Tibial nerve (tissue), 4 donors: ENCODE results near the gene F2R. TPM values are rescaled to one million over a fixed set of nuclear protein-coding genes. Genes with fewer than 3 reads are reported as not detected.
"Not testable (repeated sequence)": the region's sequence is repeated elsewhere in the genome, so short reads cannot be mapped to it uniquely, and the experiment has no call there.

Experiments
- DNase-seq, 2 donors: peaks; one replicate each; pipeline ENCODE4 v3.0.0-alpha.2; 2019; ENCODE audit warnings: low spot score in 2 of 2
- H3K27ac ChIP-seq, 4 donors: fragments of 200-600 bp; sonication (generic) in 3 of 4; one replicate each; pipeline ENCODE4 v1.5.1; 2017 to 2019; ENCODE audit warnings: mild to moderate bottlenecking in 1 of 4
- H3K27me3 ChIP-seq, 2 donors: fragments of 200-600 bp; sonication (generic) in 1 of 2; one replicate each; pipeline versions ENCODE4 v1.5.1 to v1.6.0; 2017 to 2019
- H3K36me3 ChIP-seq, 3 donors: fragments of 200-600 bp; sonication (generic); one replicate each; pipeline ENCODE4 v1.5.1; 2018 to 2019
- H3K4me1 ChIP-seq, 4 donors: fragments of 200-600 bp; sonication (generic) in 3 of 4; one replicate each; pipeline ENCODE4 v1.5.1; 2017 to 2019
- H3K4me3 ChIP-seq, 4 donors: fragments of 200-600 bp; sonication (generic) in 3 of 4; one replicate each; pipeline ENCODE4 v1.5.1; 2017 to 2019; ENCODE audit warnings: mild to moderate bottlenecking in 1 of 4, moderate library complexity in 1 of 4
- H3K9me3 ChIP-seq, 4 donors: fragments of 200-600 bp; sonication (generic) in 3 of 4; one replicate each; pipeline ENCODE4 v1.5.1; 2017 to 2019
- EP300 ChIP-seq, 2 donors: sonication (generic); formaldehyde crosslinking; IDR thresholded peaks; one replicate each; pipeline ENCODE4 v1.6.1; 2017; ENCODE audit warnings: antibody characterized with exemption in 2 of 2, mild to moderate bottlenecking in 1 of 2
- POLR2A ChIP-seq, 2 donors: fragments of 450-650 bp; IDR thresholded peaks; one replicate each; pipeline ENCODE4 v1.6.1; 2017; ENCODE audit warnings: antibody characterized with exemption in 2 of 2, mild to moderate bottlenecking in 2 of 2, moderate library complexity in 2 of 2
- WGBS, 2 donors: methylation state at CpG; one replicate each; pipeline ENCODE4 v1.1.5; 2018; 5-methylcytosine and 5-hydroxymethylcytosine counted together
- total RNA-seq, 4 donors: library from RNA; depleted of rRNA; stranded (reverse); fragments of >200 nt; gene quantifications; one replicate each; pipeline ENCODE4 v1.1.0, GENCODE V29; 2016
- TF ChIP-seq, protein P1 (sequence below), 5 experiments: fragments of 200-600 bp in 3 of 5; fragments of 450-650 bp in 2 of 5; sonication (generic) in 3 of 5; IDR thresholded peaks; one replicate each; pipeline ENCODE4 v1.5.1; 2016 to 2019; ENCODE audit warnings: antibody characterized with exemption in 5 of 5, mild to moderate bottlenecking in 3 of 5, moderate library complexity in 2 of 5

The F2R gene
- total RNA-seq, 4 donors from 2014 or later: 2.5 to 12.6 (median 6.2) TPM

DNA sequence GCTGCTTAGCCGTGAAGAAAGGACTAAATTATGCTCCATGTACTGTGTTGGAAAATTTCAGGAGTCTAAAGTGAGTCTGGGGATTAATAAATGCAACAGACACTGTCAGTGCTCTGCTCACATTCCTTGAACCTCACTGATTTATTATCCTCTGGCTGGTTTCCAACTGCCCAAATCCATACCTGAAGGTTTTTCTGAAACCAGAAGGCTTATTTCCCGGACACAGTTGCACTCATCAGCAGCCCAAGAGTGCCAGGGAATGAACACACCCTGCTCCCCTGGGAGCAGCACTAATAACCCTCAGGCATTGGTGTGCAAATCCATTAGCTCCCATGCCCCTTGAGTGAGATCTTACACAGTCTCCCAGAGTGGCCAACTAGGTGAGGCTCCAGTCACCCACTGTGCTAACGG lies 38.7 kb downstream of the F2R start:
- H3K4me3 ChIP-seq: no peak overlapping the region
- WGBS, 2 donors: 66 to 68% methylated on average over 3 of the region's 3 CpGs
- no peaks in the 10 kb centered on the region for H3K36me3 ChIP-seq
- no peaks in the 10 kb centered on the region for H3K27me3 ChIP-seq
- no peak for DNase-seq
- no peaks in the 10 kb centered on the region for H3K9me3 ChIP-seq
- H3K4me1 ChIP-seq: no peaks in the 10 kb centered on the region
- TF ChIP-seq POLR2A (IDR thresholded peaks at IDR 0.05): no peak
- TF ChIP-seq, protein P1, sequence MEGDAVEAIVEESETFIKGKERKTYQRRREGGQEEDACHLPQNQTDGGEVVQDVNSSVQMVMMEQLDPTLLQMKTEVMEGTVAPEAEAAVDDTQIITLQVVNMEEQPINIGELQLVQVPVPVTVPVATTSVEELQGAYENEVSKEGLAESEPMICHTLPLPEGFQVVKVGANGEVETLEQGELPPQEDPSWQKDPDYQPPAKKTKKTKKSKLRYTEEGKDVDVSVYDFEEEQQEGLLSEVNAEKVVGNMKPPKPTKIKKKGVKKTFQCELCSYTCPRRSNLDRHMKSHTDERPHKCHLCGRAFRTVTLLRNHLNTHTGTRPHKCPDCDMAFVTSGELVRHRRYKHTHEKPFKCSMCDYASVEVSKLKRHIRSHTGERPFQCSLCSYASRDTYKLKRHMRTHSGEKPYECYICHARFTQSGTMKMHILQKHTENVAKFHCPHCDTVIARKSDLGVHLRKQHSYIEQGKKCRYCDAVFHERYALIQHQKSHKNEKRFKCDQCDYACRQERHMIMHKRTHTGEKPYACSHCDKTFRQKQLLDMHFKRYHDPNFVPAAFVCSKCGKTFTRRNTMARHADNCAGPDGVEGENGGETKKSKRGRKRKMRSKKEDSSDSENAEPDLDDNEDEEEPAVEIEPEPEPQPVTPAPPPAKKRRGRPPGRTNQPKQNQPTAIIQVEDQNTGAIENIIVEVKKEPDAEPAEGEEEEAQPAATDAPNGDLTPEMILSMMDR (IDR thresholded peaks at IDR 0.05): no peak
- TF ChIP-seq EP300 (IDR thresholded peaks at IDR 0.05): no peak
- no peak overlapping the region for H3K27ac ChIP-seq

DNA sequence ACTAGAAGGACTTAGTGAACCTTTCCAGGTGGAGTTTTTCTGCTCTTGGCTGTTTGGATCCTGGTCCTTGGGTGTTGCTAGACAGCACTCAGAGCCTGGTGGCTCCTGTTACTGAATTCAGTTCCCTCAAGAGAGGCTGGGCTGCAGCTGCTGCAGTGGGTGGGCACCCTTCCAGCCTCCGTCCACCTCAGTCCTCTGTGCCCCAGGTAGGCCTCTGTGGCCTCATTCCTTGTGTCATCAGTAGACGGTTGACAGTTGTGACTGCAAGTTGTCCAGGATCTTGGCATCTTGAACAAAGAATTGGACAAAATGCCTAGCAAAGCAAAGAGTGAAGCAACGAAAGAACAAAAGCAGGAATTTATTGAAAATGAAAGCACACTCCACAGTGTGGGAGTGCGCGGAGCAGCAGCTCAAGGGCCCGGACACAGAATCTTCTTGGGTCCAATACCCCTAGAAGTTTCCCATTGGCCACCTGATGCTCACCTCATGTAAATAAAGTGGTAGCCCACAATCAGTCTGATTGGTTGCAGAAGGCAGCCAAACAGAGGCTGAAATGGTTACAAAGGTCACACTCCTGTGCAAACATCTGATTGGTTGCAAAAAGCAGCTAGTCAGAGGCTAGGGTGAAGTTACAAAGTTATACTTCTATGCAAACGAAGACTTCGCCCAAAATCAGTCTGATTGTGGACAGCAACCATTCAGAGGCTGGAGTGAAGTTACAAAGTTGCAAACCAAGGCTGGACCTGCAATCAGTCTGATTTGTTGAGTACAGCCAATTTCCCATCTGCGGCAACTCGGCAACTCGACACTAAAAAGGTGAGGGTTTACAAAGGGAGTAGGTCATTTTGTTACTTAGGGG lies 40.1 kb downstream of the F2R start:
- Histone ChIP-seq H3K4me1 (no peaks in the 10 kb centered on the region), H3K27me3 (no peaks in the 10 kb centered on the region), H3K27ac (no peak overlapping the region), H3K36me3 (no peaks in the 10 kb centered on the region), H3K9me3 (no peaks in the 10 kb centered on the region), H3K4me3 (no peak overlapping the region)
- DNase-seq: no peak
- WGBS, 2 donors: 79 to 80% methylated on average over 11 of the region's 11 CpGs
- TF ChIP-seq, protein P1 (IDR thresholded peaks at IDR 0.05): no peak
- TF ChIP-seq EP300 (IDR thresholded peaks at IDR 0.05) (no peak), POLR2A (IDR thresholded peaks at IDR 0.05) (no peak)

DNA sequence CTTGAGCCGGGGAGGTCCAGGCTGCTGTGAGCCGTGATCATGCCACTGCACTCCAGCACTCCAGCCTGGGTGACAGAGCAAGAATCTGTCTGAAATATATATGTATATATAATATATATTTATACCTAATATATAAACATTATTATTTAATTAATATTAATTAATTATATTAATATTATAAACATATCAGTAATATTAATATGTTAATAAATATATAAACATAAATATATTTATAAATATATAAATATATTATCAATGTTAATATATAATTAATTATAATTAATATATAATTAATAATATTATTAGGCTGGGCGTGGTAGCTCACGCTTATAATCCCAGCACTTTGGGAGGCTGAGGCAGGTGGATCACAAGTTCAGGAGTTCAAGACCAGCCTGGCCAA lies 41.1 kb downstream of the F2R start:
- Histone ChIP-seq H3K4me3 (no peak overlapping the region), H3K9me3 (no peaks in the 10 kb centered on the region), H3K27ac (no peak overlapping the region), H3K27me3 (no peaks in the 10 kb centered on the region), H3K36me3 (no peaks in the 10 kb centered on the region), H3K4me1 (no peaks in the 10 kb centered on the region)
- DNase-seq: no peak
- 94 to 100% methylated on average over 4 of the region's 4 CpGs for WGBS, 2 donors
- no peak for TF ChIP-seq EP300 (IDR thresholded peaks at IDR 0.05)
- TF ChIP-seq, protein P1 (IDR thresholded peaks at IDR 0.05): no peak
- TF ChIP-seq POLR2A (IDR thresholded peaks at IDR 0.05): no peak

DNA sequence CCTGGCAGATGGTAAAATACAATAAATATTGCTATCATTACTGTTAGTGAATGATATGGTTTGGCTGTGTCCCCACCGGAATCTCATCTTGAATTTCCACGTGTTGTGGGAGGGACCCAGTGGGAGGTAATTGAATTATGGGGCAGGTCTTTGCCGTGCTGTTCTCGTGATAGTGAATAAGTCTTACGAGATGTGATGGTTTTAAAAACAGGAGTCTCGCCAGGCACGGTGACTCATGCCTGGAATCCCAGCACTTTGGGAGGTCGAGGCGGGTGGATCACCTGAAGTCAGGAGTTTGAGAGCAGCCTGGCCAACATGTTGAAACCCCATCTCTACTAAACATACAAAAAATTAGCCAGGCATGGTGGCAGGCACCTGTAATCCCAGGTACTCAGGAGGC lies 45.2 kb downstream of the F2R start:
- H3K36me3 ChIP-seq, H3K4me3 ChIP-seq, H3K27me3 ChIP-seq, H3K27ac ChIP-seq, H3K4me1 ChIP-seq, DNase-seq: not testable (repeated sequence)
- 87 to 89% methylated on average over 9 of the region's 9 CpGs for WGBS, 2 donors
- H3K9me3 ChIP-seq: peaks cover 0 to 13% (median 0%) of the 10 kb centered on the region in 4 donors

DNA sequence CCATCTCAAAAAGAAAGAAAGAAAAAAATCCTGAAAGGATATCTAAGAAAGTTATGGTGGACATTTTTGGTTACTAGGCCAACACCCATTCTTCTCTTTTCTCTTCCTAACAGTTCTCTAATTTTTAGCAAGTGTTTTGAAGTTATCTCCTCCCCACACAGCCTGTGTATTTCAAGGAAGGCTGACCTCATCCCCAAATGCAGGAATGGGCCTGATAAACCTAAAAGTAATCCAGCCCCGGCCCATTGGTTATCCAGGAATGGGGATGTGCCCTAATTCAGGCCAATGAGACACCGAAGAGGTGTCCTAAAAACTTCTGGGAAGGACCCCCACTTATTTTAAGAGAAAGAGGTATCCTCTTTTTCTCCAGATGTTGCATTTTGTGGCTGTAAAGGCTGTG lies 46.6 kb downstream of the F2R start:
- 77 to 85% methylated on average over 2 of the region's 2 CpGs for WGBS, 2 donors
- TF ChIP-seq POLR2A (IDR thresholded peaks at IDR 0.05) (no peak), EP300 (IDR thresholded peaks at IDR 0.05) (no peak)
- TF ChIP-seq, protein P1 (IDR thresholded peaks at IDR 0.05): no peak
- Histone ChIP-seq H3K9me3 (peaks cover 0 to 13% (median 0%) of the 10 kb centered on the region in 4 donors), H3K27me3 (no peaks in the 10 kb centered on the region), H3K4me1 (no peaks in the 10 kb centered on the region), H3K4me3 (no peak overlapping the region), H3K36me3 (no peaks in the 10 kb centered on the region), H3K27ac (no peak overlapping the region)
- DNase-seq: no peak
